Natural killer cell treated with Interleukin-12 subunit alpha and Interleukin-12 subunit beta and Interleukin-15 and Interleukin-18, amount 100 ng/mL, for 72 hours (primary cell): ENCODE data around the gene TSC22D2. TPM values are rescaled to one million over a fixed set of nuclear protein-coding genes. Genes with fewer than 3 reads are reported as not detected.

Experiments used
- ATAC-seq, 2 donors: fragments of 150-1000 bp; cut with Tn5 transposase in 1 of 2; sonication (Bioruptor Pico), chemical (Tn5 transposase) in 1 of 2; 2 replicates each; pipeline ENCODE4 v1.10.0; 2021
- DNase-seq: peaks from one replicate; pipeline ENCODE4 v3.0.0; 2022; ENCODE audit warnings: low spot score
- H3K27ac Mint-ChIP-seq, 2 donors: 1 replicate in 1 of 2; 2 replicates in 1 of 2; pipeline ENCODE4 v1.8.0; 2022; ENCODE audit warnings: mixed read lengths in 2 of 2, mild to moderate bottlenecking in 1 of 2, moderate library complexity in 1 of 2
- H3K27me3 Mint-ChIP-seq, 2 donors: 1 replicate in 1 of 2; 2 replicates in 1 of 2; pipeline ENCODE4 v1.8.0; 2022; ENCODE audit warnings: mixed read lengths in 2 of 2
- H3K36me3 Mint-ChIP-seq: one replicate; pipeline ENCODE4 v1.8.0; 2022; ENCODE audit warnings: mixed read lengths
- H3K4me1 Mint-ChIP-seq, 2 donors: 1 replicate in 1 of 2; 2 replicates in 1 of 2; pipeline ENCODE4 v1.8.0; 2022; ENCODE audit warnings: low read depth in 2 of 2, mixed read lengths in 2 of 2, mild to moderate bottlenecking in 1 of 2
- H3K4me3 Mint-ChIP-seq: one replicate; pipeline ENCODE4 v1.8.0; 2022; ENCODE audit warnings: mixed read lengths
- H3K9me3 Mint-ChIP-seq: 2 replicates; pipeline ENCODE4 v1.8.0; 2022; ENCODE audit warnings: mixed read lengths
- total RNA-seq, 2 donors: library from RNA; stranded (reverse); gene quantifications; one replicate each; pipeline ENCODE4 v1.2.3, GENCODE V29; 2022

TSC22D2 gene
- total RNA-seq, 2 donors from 2014 or later, result 18.7 to 23.7 TPM

DNA sequence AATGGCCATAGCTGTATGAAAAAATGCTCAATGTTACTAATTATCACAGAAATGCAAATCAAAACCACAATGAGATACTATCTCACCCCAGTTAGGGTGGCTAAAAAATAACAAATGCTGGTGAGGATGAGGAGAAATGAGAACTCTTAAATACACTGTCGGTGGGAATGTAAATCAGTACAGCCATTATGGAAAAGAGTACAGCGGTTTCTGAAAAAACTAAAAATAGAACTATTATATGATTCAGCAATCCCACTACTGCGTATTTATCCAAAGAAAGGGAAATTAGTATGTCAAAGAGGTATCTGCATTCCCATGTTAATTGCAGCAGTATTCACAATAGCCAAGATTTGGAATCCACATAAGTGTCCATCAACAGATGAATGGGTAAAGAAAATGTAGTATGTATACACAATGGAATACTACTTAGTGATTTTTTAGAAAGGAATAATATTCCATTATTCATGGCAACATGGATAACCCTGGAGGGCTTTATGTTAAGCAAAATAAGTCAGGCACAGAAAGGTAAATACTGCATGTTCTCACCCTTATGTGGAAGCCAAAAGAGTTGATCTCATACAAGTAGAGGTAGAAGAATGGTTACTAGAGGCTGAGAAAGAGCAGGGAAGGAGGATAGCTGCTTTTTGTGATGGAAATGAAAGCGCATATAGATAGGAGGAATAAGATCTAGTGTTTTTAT, 103.2 kb downstream of the TSC22D2 start:
- no peaks in the 10 kb centered on the region for H3K9me3 Mint-ChIP-seq
- peaks cover 17 to 44% of the 10 kb centered on the region in 2 donors for H3K27me3 Mint-ChIP-seq

DNA sequence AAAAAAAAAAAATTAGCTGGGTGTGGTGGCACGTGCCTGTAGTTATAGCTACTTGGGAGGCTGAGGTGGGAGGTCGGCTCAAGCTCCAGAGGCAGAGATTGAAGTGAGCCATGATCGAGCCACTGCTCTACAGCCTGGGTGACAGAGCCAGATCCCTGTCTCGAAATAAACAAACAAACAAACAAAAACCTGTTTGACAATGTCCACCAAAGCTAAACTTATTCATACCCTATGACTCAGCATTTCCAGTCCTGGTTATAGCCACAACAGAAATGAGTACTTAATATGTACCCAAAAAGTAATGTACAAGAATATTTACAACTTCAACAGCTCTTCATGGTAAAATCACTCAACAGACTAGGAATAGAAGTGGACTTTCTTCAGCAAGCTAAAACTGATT, 107.1 kb downstream of the TSC22D2 start:
- Mint-ChIP-seq H3K27ac (no peak overlapping the region), H3K4me3 (no peak overlapping the region), H3K4me1 (no peaks in the 10 kb centered on the region), H3K36me3 (no peaks in the 10 kb centered on the region), H3K27me3 (peaks cover 4 to 8% of the 10 kb centered on the region in 2 donors), H3K9me3 (no peaks in the 10 kb centered on the region)
- no peak for ATAC-seq
- no peak for DNase-seq

More for the DNA sequence above, 103.2 kb downstream of the TSC22D2 start:
- DNase-seq (no peak), ATAC-seq (no peak)
- Mint-ChIP-seq H3K4me3 (no peak overlapping the region), H3K4me1 (no peaks in the 10 kb centered on the region), H3K27ac (no peak overlapping the region), H3K36me3 (peaks cover 4% of the 10 kb centered on the region)

Other genes with a start within 250 kb of the TSC22D2 start
- 100 to 1,000 TPM; 104 to 148 TPM for gene SERP1, start 138.2 kb downstream of the TSC22D2 start, total RNA-seq
- 100 to 1,000 TPM in 1 of 2 donors, 10 to 100 TPM in 1; 98.0 to 114 TPM for gene EIF2A, start 138.5 kb downstream of the TSC22D2 start, total RNA-seq
- 100 to 1,000 TPM in 1 of 2 donors, 10 to 100 TPM in 1; 72.4 to 147 TPM for gene SELENOT, start 195.0 kb downstream of the TSC22D2 start, total RNA-seq